Dendritic cell treated with granulocyte-macrophage colony-stimulating factor and Interleukin-4, amounts not matched to agents 40 ng/mL and 50 ng/mL, for 4 days (primary cell): Measurements from ENCODE around the gene SSNA1.

Source experiments
- H3K27ac Mint-ChIP-seq: one replicate; pipeline ENCODE4 v1.8.0; 2022; ENCODE audit warnings: mild to moderate bottlenecking, mixed read lengths
- H3K27me3 Mint-ChIP-seq: one replicate; pipeline ENCODE4 v1.8.0; 2022; ENCODE audit warnings: mild to moderate bottlenecking, mixed read lengths
- H3K36me3 Mint-ChIP-seq: one replicate; pipeline ENCODE4 v1.8.0; 2022; ENCODE audit warnings: low read depth, mixed read lengths
- H3K4me1 Mint-ChIP-seq: one replicate; pipeline ENCODE4 v1.8.0; 2022; ENCODE audit warnings: low read depth, mixed read lengths
- H3K4me3 Mint-ChIP-seq: one replicate; pipeline ENCODE4 v1.8.0; 2022; ENCODE audit warnings: mild to moderate bottlenecking, moderate library complexity, mixed read lengths
- H3K9me3 Mint-ChIP-seq: one replicate; pipeline ENCODE4 v1.8.0; 2022; ENCODE audit warnings: mixed read lengths
- intact Hi-C: fragments of 100-400 bp; cut with micrococcal nuclease; formaldehyde crosslinking; loops from one replicate; pipeline ENCODE4 v1.15.0; 2022

The SSNA1 gene

DNA sequence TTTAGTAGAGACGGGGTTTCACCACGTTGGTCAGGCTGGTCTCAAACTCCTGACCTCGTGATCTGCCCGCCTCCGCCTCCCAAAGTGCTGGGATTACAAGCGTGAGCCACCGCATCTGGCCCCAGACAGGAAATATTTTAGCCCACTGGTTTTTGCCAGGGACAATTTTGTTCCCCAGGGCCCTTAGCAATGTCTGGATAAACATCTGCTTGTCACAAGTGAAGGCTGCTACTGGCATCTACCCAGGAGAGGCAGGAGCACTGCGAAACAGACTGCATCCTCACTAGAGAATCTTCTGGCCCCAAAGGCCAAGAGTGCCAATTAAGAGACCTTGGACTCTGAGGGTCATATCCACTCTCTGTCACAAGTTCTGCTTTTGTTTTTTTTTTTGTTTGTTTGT lies 14.5 kb downstream of the SSNA1 start:
- H3K27ac Mint-ChIP-seq: peak overlapping the region; percentile 94
- H3K9me3 Mint-ChIP-seq: no peaks in the 10 kb centered on the region
- peaks cover 48% of the 10 kb centered on the region for H3K36me3 Mint-ChIP-seq
- intact Hi-C loops: no loop called here
- peaks cover 75% of the 10 kb centered on the region for H3K4me1 Mint-ChIP-seq
- no peaks in the 10 kb centered on the region for H3K27me3 Mint-ChIP-seq
- peak overlapping the region; percentile 4 for H3K4me3 Mint-ChIP-seq

DNA sequence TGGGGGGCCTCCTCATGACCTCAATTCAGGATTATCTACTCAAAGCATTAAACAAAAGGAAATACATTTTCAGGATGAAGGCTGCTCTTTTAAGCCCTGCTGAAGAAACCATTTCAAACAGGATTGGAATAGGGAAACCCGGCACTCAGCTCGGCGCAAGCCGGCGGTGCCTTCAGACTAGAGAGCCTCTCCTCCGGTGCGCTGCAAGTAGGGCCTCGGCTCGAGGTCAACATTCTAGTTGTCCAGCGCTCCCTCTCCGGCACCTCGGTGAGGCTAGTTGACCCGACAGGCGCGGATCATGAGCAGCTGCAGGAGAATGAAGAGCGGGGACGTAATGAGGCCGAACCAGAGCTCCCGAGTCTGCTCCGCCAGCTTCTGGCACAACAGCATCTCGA lies 16.3 kb downstream of the SSNA1 start:
- intact Hi-C loops: loop anchor here (1.0 to 2.0 kb wide), 2 partner anchors 16 to 18 kb away; partner anchors contain the start of genes ANAPC2, RNF208 and SSNA1
- peaks cover 58% of the 10 kb centered on the region for H3K4me1 Mint-ChIP-seq

DNA sequence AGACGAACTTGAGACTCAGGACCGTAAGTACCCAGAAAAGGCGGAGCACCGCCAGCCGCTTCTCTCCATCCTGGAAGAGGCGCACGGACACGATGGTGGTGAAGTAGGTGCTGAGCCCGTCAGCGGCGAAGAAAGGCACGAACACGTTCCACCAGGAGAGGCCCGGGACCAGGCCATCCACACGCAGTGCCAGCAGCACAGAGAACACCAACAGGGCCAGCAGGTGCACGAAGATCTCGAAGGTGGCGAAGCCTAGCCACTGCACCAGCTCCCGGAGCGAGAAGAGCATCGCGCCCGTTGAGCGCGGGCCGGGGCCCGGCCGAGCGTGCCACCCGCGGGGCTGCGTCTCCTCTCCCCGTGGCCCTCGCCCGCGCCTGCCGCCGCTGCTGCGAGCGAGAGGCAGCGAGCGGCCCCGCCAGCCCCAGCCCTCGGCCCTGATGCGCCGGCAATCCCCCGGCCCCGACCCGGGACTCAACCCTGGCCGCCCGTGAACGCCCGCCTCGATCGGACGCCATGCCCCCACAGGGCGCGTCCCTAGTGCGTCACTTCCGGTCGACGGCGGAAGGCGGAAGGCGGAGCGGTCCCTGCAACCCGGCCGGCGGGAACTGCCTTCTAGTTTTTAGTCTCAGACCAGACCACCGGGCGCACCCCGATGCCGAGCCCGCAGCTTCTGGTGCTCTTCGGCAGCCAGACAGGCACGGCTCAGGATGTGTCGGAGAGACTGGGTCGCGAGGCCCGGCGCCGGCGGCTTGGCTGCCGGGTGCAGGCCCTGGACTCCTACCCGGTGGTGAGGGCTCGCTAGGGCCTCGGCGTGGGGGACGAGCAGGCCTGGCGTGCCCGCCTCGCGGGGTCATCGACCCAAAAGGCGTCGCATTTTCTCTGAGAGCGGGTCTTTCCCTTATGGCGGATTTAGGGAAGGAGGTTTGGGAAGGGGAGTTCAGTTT lies 16.9 kb downstream of the SSNA1 start, which contains the start of the genes NDOR1 and TMEM203:
NDOR1 (plus strand) TSS at position 575 of the 944 bp plus-strand sequence; CDS start at position 653, 78 bp downstream.
TMEM203 (minus strand) TSS at position 523 of the 944 bp plus-strand sequence; CDS start at position 289, 234 bp downstream.
- H3K27me3 Mint-ChIP-seq: no peaks in the 10 kb centered on the region
- H3K4me3 Mint-ChIP-seq: peak within 1 kb of the TSS; percentile 97
- H3K9me3 Mint-ChIP-seq: no peaks in the 10 kb centered on the region
- peaks cover 57% of the 10 kb centered on the region for H3K4me1 Mint-ChIP-seq
- H3K27ac Mint-ChIP-seq: peak within 1 kb of the TSS; percentile 96
- peaks cover 59% of the 10 kb centered on the region for H3K36me3 Mint-ChIP-seq
- intact Hi-C loops: loop anchor here (1.0 to 2.0 kb wide), 2 partner anchors 17 kb away; partner anchors contain the start of genes ANAPC2, RNF208 and SSNA1

More for the DNA sequence above, 16.3 kb downstream of the SSNA1 start:
- Mint-ChIP-seq H3K27ac (peak overlapping the region; percentile 96), H3K36me3 (peaks cover 55% of the 10 kb centered on the region), H3K4me3 (peak overlapping the region; percentile 97), H3K27me3 (no peaks in the 10 kb centered on the region), H3K9me3 (no peaks in the 10 kb centered on the region)

DNA sequence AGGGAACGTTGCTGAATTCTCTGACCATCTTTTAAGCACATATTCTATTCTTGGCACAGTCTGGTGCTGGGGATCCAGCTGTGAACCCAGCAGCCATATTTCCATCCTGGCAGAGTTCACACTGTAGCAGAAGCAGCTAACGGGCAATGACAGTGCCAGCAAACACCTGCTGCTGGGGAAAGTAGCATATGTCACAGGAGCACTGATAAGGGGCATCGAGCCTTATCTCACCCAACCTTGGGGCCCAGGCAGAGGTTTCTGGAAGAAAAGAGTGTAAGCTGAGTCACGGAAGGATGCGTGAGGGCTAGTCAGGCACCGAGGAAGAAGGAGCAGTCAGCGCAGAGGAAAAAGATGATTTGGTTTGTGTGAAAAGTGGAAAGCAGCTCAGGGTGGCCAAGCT lies 18.1 kb downstream of the SSNA1 start:
- H3K4me3 Mint-ChIP-seq: peak overlapping the region; percentile 97
- H3K9me3 Mint-ChIP-seq: no peaks in the 10 kb centered on the region
- intact Hi-C loops: no loop called here
- H3K4me1 Mint-ChIP-seq: peaks cover 58% of the 10 kb centered on the region
- no peaks in the 10 kb centered on the region for H3K27me3 Mint-ChIP-seq
- peak overlapping the region; percentile 96 for H3K27ac Mint-ChIP-seq
- H3K36me3 Mint-ChIP-seq: peaks cover 66% of the 10 kb centered on the region

DNA sequence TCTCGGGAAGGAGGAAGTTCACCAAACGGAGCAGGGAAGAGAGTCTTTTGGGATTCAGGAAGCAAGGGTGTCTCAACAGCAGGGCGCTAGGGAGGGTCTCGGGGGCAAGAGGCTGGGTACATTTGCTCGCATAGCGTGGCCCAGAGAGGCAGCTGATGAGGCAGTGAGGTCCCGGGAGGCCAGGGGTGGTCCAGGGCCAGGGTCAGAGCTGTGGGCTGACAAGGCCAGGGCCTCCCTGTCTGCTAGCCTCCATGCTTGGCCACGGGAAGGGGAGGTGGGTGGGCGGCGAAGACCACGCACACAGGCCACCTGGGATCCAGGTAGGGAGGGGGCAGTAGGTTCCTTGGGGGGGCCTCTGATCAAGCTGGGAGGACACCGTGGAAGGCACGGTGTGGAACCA lies 23.1 kb downstream of the SSNA1 start:
- no peaks in the 10 kb centered on the region for H3K27me3 Mint-ChIP-seq
- intact Hi-C loops: no loop called here
- peaks cover 26% of the 10 kb centered on the region for H3K4me1 Mint-ChIP-seq
- peaks cover 90% of the 10 kb centered on the region for H3K36me3 Mint-ChIP-seq
- H3K27ac Mint-ChIP-seq: peak overlapping the region; percentile 35
- H3K4me3 Mint-ChIP-seq: no peak overlapping the region
- H3K9me3 Mint-ChIP-seq: no peaks in the 10 kb centered on the region

DNA sequence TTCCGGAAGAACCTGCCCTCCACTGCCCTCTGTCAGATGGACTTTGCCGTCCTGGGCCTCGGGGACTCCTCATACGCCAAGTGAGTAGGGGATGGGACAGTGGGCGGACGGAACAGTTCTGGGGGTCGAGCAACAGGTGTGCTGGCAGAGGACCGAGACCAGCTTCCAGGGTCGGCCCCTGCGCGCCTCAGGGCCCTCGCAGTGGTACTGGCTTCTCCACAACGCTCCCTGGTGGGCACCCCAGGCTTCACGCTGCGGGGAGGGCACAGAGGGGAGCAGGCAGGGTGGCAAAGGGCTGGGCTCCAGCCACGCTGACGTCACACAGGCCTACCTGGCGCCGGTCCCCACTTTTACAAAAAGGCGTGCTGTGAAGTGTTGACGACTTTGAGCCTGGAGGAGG lies 24.0 kb downstream of the SSNA1 start:
- intact Hi-C loops: no loop called here
- Mint-ChIP-seq H3K36me3 (peaks cover 90% of the 10 kb centered on the region), H3K9me3 (no peaks in the 10 kb centered on the region)

DNA sequence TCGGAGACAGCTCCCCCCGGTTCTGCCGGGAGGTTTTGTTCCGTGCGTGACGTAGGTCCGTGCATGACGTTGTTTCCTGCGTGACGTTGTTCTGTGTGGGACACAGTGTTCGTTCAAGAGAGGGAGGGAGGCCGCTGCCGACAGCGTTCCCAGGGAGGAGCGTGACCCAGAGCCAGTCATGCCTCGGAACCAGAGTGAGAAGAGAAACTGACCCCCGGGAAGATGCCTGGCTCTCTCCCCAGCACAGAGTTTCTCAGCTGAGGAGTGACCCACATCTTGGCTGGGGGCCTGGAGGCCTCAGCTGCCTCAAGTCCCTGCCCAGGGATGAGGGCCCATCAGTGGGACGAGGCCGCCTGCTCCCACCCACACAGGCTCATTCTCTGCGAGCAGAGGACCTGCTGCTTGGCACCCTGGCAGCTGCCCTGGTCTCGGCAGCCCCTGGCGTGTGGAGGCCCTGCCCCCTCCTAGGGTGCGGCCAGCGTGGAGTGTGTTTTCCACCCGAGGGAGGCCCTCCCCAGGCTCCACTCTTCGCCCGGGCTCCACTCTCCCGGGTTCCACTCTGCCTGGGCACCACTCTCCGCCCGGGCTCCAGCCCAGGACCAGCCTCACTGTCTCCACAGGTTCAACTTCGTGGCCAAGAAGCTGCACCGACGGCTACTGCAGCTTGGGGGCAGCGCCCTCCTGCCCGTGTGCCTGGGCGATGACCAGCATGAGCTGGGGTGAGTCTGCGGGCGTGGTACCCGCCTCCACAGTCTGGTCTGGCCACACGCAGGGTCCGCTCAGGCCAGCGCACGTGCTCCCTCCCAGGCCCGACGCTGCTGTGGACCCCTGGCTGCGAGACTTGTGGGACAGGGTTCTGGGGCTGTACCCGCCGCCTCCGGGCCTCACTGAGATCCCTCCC lies 24.9 kb downstream of the SSNA1 start:
- Mint-ChIP-seq H3K9me3 (no peaks in the 10 kb centered on the region), H3K36me3 (peaks cover 87% of the 10 kb centered on the region), H3K27me3 (no peaks in the 10 kb centered on the region), H3K4me1 (peaks cover 29% of the 10 kb centered on the region), H3K27ac (no peak overlapping the region), H3K4me3 (no peak overlapping the region)
- intact Hi-C loops: no loop called here

More for the DNA sequence above, 24.0 kb downstream of the SSNA1 start:
- Mint-ChIP-seq H3K4me3 (no peak overlapping the region), H3K27me3 (no peaks in the 10 kb centered on the region), H3K4me1 (peaks cover 23% of the 10 kb centered on the region), H3K27ac (no peak overlapping the region)

DNA sequence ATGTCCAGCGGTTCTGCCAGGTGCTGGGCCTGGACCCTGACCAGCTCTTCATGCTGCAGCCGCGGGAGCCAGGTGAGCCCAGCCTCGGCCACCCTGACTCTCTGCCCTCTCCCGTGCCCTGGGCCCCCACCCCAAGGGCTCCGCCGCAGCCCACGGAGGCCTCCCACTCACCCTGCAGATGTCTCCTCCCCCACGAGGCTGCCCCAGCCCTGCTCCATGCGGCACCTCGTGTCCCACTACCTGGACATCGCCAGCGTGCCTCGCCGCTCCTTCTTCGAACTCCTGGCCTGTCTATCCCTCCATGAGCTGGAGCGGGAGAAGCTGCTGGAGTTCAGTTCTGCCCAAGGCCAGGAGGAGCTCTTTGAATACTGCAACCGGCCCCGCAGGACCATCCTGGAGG lies 26.1 kb downstream of the SSNA1 start:
- Mint-ChIP-seq H3K4me1 (peaks cover 36% of the 10 kb centered on the region), H3K4me3 (no peak overlapping the region), H3K36me3 (peaks cover 75% of the 10 kb centered on the region), H3K9me3 (no peaks in the 10 kb centered on the region), H3K27ac (no peak overlapping the region), H3K27me3 (no peaks in the 10 kb centered on the region)
- intact Hi-C loops: no loop called here

DNA sequence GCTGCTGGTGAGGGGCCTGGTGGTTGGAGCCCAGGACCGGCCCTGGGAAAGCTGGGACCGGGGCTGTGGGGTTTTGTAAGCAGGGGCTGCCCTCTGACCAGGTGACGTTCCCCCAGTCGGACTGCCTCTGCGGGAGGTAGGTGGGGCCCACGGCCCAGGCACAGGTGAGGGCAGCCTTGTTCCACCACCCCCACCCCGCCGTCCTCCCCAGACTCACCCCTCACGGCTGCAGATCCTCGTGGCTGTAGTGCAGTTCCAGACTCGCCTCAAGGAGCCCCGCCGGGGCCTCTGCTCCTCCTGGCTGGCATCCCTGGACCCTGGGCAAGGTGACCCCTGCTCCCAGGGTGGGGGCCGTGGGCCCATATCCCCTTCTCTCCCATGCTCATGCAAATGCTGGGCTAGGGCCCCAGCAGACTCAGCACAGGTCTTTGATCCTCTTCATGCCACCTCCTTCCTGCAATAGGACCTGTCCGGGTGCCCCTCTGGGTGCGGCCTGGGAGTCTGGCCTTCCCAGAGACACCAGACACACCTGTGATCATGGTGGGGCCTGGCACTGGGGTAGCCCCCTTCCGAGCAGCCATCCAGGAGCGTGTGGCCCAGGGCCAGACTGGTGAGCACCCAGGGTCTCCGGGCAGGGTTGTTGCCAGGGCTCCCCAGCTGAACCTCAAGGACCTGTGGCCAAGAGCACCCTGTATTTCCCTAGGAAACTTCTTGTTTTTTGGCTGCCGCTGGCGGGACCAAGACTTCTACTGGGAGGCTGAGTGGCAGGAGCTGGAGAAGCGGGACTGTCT lies 26.9 kb downstream of the SSNA1 start:
- Mint-ChIP-seq H3K27me3 (peaks cover 6% of the 10 kb centered on the region), H3K4me3 (no peak overlapping the region), H3K9me3 (no peaks in the 10 kb centered on the region), H3K27ac (peak overlapping the region; percentile 60), H3K36me3 (peaks cover 67% of the 10 kb centered on the region), H3K4me1 (peaks cover 36% of the 10 kb centered on the region)
- intact Hi-C loops: no loop called here

DNA sequence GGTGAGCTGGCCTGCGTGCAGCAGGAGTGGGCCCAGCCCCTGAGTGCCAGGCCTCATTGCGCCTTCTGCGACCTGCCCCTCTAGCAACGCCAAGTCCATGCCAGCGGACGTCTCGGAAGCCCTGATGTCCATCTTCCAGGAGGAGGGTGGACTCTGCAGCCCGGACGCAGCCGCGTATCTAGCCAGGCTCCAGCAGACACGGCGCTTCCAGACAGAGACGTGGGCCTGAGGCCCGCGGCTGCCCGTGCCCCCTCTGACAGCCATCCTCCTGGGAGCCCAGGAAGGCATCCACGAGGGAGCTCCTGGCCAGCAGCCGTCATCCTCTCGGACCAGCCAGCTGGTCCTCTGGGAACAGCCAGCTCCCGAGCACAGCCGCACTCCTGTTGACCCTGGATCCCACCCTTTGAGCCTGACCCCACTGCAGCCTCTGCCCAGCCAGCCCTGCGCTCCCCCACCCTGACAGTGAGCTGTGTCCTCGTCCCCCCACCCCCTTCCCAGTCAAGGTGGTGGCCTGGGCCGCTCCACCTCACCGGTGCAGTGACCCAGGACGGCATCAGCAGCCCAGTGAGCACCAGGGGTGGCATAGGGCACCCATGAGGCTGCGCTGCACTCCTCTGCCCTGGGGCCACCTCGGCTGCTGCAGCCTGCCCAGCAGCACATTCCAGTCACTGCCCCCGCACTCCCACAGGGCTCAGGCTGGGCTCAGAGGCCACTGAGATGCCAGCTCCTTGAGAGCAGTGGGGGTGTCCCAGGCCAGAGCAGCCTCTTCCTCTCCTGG lies 27.9 kb downstream of the SSNA1 start:
- intact Hi-C loops: no loop called here
- H3K9me3 Mint-ChIP-seq: no peaks in the 10 kb centered on the region
- H3K27ac Mint-ChIP-seq: no peak overlapping the region
- H3K4me1 Mint-ChIP-seq: peaks cover 35% of the 10 kb centered on the region
- peaks cover 57% of the 10 kb centered on the region for H3K36me3 Mint-ChIP-seq
- no peak overlapping the region for H3K4me3 Mint-ChIP-seq
- peaks cover 13% of the 10 kb centered on the region for H3K27me3 Mint-ChIP-seq

DNA sequence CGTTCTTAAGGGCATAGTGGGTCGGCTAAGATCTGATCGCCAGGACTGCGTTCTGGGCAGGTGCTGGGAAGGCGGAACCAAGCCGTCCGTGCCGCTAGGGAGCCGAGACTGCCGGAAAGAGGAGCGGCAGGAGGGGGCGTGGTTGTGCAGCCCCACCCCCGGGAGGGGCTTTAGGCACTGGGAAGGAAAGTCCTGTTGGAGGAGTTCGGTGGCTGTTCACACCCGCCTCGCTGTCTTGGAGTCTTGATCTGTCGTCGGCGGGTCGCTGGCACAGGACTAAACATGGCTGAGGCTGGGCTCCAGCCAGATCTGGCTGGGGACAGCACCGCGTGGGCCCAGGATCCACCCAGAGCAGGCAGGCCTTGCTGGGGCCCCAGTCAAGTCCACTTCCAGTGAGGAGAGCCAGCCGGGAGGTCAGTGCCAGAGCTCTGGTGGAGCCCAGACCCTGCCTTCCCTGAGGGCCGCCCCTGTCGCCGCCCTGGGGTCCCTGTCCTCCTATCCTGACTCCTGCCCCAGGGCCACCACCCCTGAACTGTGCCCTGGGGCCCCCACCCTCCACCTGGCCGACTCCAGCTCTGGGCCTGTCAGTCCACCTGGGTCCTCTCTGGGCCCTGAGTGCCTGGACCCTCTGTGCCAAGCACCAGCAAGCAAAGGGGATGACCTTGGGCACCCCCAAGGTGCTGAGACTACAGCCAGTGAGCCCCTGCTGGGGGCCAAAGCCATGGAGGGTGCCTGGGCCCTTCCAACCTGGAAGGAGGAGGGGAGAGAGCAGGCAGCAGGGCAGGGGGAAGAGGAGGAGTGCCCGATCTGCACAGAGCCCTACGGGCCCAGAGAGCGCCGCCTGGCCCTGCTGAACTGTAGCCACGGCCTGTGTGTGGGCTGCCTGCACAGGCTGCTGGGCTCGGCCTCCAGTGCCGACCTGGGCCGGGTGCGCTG lies 29.1 kb downstream of the SSNA1 start:
- intact Hi-C loops: no loop called here
- Mint-ChIP-seq H3K4me1 (peaks cover 32% of the 10 kb centered on the region), H3K36me3 (peaks cover 55% of the 10 kb centered on the region), H3K27me3 (peaks cover 14% of the 10 kb centered on the region), H3K27ac (peak overlapping the region; percentile 51), H3K9me3 (no peaks in the 10 kb centered on the region), H3K4me3 (peak overlapping the region; percentile 28)
